GM12872 (cell line): ENCODE measurements around the gene ABCA13.

Experiments used
- TF ChIP-seq, protein P1 (sequence below): IDR thresholded peaks from 3 replicates; pipeline ENCODE4 v1.5.1; 2011; ENCODE audit warnings: low read depth, mild to moderate bottlenecking, low read length, moderate library complexity; ENCODE audit not compliant: insufficient read depth

ABCA13 gene

GRCh38 chr7:48563334-48563733, 392.1 kb downstream of the ABCA13 start:
- TF ChIP-seq, protein P1, sequence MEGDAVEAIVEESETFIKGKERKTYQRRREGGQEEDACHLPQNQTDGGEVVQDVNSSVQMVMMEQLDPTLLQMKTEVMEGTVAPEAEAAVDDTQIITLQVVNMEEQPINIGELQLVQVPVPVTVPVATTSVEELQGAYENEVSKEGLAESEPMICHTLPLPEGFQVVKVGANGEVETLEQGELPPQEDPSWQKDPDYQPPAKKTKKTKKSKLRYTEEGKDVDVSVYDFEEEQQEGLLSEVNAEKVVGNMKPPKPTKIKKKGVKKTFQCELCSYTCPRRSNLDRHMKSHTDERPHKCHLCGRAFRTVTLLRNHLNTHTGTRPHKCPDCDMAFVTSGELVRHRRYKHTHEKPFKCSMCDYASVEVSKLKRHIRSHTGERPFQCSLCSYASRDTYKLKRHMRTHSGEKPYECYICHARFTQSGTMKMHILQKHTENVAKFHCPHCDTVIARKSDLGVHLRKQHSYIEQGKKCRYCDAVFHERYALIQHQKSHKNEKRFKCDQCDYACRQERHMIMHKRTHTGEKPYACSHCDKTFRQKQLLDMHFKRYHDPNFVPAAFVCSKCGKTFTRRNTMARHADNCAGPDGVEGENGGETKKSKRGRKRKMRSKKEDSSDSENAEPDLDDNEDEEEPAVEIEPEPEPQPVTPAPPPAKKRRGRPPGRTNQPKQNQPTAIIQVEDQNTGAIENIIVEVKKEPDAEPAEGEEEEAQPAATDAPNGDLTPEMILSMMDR: no peak

GRCh38 chr7:48575516-48575915, 404.3 kb downstream of the ABCA13 start:
- TF ChIP-seq, protein P1: no peak

GRCh38 chr7:48587475-48587874, 416.2 kb downstream of the ABCA13 start:
- TF ChIP-seq, protein P1: no peak

DNA sequence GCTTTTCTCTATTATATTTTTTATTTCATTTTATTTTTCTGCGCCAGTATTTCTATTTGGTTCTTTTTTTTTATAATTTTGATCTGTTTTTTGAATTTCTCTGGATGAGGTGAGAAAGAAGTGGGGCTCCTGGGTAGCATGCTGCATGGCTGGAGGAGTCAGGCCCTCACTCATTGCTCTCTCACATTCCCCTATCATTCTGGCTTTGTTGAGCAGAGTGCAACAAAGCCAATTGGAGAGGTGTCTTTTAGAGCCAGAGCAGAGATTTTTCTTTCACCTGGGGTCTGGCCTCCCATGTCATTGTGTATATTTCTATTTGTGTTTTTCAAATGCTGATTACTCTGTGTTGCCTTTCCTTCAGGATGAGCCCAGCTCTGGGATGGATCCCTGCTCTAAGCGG, 423.1 kb downstream of the ABCA13 start:
- TF ChIP-seq, protein P1: no peak

DNA sequence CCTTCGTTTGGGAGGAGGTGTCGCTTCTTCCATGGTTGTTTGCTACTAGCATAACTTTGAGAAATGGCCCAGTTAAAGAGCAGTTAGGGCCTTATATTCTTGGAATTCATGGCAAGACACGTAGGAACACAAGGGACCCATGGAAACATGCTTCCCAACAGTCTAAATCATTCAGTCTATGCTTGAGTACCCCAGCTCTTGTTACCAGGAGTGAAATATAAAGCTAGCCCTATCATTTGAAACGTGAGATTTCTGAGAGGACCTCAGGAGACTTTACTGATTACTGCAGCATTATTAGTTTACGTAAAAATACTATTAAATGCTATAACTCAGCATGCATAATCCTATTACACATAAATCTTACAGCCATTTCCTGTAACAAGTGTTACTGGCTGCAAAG, 424.5 kb downstream of the ABCA13 start:
- TF ChIP-seq, protein P1: no peak

DNA sequence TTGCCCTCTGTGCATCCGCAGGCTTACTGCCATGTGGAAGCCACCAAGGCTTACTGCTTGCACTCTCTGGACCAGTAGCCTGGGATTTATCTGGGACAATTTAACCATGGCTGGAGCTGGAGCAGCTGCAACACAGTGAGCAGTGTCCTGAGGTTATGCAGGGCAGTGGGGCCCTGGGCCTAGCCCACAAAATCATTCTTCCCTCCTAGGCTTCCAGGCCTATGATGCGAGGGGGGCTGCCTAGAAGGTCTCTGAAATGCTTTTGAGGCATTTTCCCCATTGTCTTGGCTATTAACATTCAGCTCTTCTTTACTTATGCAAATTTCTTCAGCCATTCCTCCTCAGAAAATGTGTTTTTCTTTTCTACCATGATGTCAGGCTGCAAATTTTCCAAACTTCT, 439.4 kb downstream of the ABCA13 start:
- TF ChIP-seq, protein P1: no peak

- TF ChIP-seq, protein P1: no peak
Measured at GRCh38 chr7:48611993-48612392, 440.7 kb downstream of the ABCA13 start.

- TF ChIP-seq, protein P1: no peak
Measured at GRCh38 chr7:48617508-48617907, 446.2 kb downstream of the ABCA13 start.
